H1 (cell line): ENCODE measurements around the gene BARHL1. TPM values are rescaled to one million over a fixed set of nuclear protein-coding genes. Genes with fewer than 3 reads are reported as not detected.

Experiments
- BCL11A ChIP-seq, 2 experiments: IDR thresholded peaks; one replicate each; pipeline ENCODE4 v1.6.1; 2011; ENCODE audit warnings: low read depth in 2 of 2, low read length in 2 of 2, mild to moderate bottlenecking in 2 of 2
- polyA plus RNA-seq, 7 experiments: library from polyadenylated mRNA; depleted of rRNA in 3 of 7; stranded (reverse) in 5 of 7; unstranded in 2 of 7; fragments of >200 nt in 5 of 7; fragments of 200-250 nt in 2 of 7; gene quantifications; 1 replicate in 5 of 7; 2 replicates in 1 of 7; 4 replicates in 1 of 7; pipeline versions ENCODE4 v1.2.1 to v1.2.3, GENCODE V29; 2011 to 2013; ENCODE audit warnings: missing spikeins in 2 of 7, mixed read lengths in 2 of 7
- total RNA-seq: library from RNA; stranded (reverse); fragmentation: NEBNext Ultra II Directional; extraction: Animal tissue kit (Norgen Biotek cat#: 25700); gene quantifications from 2 replicates; pipeline ENCODE4 v1.2.1, GENCODE V29; 2021

BARHL1 gene
- total and polyA plus RNA-seq, 2 of the 8 experiments (the other 6 are each of a cell fraction or from before 2014, with no cell fraction given): not detected

- no peak for TF ChIP-seq BCL11A (IDR thresholded peaks at IDR 0.05; ENCODE audit: low read depth in 2 of 2, low read length in 2 of 2)
These were observed 39.8 kb downstream of the BARHL1 start (continued) for GRCh38 chr9:132622159-132622558.
